ENCODE measurements around the gene CTNND2. TPM values are rescaled to one million over a fixed set of nuclear protein-coding genes. Genes with fewer than 3 reads are reported as not detected.

Gene CTNND2
- total RNA-seq, 1 donor from 2014 or later = 41.3 TPM

DNA sequence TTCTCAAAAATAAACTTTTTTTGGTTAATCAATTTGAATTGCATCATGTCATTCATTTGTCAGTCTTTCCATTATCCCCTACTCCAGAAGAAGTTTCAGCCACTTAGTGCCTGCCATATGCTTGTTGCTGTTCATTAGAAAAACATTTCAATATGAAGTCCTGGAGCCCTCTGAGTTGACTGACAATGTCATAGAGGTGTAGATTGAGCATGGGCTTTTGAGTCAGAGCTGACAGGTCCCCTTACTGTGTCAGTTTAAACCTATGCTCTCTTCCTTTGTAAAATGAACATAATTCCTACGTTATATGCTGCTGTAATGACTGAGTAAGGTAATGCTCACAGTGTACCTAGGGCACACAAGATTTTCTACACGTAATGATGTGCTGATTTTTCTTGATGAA is 114.0 kb downstream of the CTNND2 start:
- intact Hi-C loops (cut with DNase I) = no loop called here
- DNase-seq (ENCODE audit: low spot score) = no peak

DNA sequence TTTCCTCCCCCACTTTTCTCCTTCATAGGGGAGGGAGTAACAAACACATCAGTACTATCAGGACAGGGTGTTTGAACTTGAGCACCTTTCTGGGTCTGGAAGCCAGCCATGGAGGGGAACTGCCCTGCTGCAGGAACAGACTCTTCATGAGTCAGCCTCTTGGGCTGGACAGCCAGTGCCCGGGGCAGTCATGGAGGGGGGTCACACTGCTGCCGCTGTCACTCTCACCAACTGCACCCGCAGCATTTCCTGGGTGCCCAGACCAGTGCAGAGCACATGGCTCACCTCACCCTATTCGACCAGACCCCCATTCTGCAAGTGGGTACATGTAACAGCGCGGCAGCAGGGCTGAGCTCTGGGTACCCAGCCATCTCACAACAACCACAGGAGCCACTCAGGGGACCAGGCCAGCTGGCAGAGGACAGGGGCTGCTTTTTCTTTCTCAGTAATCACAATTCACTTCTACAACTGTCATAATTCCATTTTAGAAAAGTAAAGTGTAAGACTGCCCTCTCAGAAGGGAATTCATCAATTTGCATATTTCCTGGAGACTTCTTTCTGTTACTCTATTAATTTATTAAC is 118.4 kb downstream of the CTNND2 start:
- no peak for DNase-seq (ENCODE audit: low spot score)

DNA sequence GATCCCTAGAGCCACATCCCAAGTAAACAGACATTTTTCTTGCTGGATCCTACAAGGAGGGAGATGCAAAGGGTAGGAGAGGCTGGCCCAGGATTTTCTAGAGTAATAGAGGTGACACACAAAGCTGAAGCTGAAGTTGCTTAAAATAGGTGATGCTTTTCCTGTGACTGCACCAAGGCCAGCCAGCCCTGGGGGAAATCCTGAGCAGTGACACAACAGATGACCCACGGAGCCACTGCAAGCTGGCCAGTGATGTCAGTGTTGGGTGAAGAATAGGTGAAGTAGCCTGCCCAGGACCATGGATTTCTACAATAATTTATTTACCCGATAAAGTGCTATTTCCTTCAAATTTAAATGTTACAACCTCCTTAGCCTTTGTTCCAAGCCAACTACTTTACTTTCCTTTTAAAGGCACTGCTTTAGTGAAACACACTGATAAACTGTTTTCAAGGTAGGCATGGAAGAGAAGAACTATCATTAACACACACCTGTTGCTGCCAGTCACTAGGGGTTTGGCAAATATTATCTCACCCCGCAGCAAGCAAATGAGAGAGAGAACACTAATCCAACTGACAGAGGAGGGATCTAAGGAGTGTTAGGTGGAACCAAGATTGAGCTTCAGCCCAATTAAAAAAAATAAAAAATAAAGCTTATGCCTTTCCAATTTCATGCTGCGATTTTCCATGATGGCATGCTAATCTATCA is 123.5 kb downstream of the CTNND2 start:
- intact Hi-C loops (cut with DNase I) = no loop called here

More for the DNA sequence above, 118.4 kb downstream of the CTNND2 start:
- intact Hi-C loops (cut with DNase I) = no loop called here

DNA sequence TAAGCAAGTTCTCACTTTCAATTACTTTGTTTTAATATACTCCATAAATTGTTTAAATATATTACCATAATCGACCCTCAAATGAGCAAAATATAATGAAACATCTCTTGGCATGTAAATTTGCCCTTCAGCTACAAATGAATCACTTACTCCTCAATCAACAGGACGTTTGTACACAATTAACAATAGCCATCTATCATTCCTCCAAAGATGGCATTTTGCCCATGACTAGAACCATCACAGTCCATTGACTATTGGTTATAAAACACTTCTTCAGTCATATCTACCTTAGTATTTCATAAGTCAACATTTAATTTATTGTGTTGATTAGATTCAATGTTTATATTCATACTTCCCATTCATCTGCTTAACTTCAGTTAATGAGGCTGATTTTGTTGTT is 127.2 kb downstream of the CTNND2 start:
- no peak for DNase-seq (ENCODE audit: low spot score)
- intact Hi-C loops (cut with DNase I) = no loop called here

More for the DNA sequence above, 123.5 kb downstream of the CTNND2 start:
- no peak for DNase-seq (ENCODE audit: low spot score)

DNA sequence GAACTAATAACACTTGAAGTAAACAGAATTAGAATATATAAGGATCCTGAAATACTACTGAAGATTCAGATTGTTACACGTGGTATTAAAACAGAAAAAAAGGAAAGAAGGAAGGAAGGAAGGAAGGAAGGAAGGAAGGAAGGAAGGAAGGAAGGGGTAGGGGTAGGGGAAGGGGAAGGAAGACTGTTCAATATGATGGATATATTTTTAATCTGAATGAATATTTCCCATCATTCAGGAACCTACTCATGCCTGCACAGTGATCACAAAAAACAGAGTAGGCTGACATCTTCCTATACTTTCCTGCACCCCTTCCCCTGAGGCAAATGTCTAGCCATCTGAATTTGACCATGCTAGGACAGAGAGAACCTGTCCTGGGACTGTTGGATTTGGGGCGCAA is 133.9 kb downstream of the CTNND2 start:
- intact Hi-C loops (cut with DNase I) = no loop called here
- DNase-seq (ENCODE audit: low spot score) = no peak

DNA sequence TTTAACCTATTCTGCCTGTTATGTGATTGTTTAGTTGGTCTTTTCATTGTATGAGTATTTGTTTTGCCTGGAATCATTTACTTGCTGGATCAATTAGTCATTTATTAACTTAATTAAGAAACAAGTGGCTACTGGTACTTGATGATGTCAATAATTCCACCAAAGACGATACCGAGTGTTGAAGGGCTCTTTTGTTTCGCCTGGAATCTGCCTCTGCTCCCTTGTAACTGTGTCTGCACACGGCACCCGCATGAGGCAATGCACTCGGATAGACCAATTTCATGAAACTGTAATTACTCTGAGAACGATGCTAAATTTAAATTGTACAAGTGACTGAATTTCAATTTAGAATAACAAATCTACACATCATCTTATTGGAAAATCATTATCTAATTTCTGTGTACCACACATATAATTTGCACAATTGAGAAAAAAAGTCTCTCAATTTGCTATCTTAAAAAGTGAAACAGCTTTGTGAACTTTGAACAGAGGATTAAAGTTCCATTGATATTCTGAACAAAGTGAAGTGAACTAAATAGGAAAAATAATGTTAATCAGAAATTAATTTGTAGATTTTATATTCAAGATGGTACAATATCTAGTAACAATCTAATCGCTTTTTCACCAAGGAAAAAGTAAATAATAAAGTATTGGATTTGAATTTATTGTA is 143.2 kb downstream of the CTNND2 start:
- intact Hi-C loops (cut with DNase I) = no loop called here
- DNase-seq (ENCODE audit: low spot score) = no peak

DNA sequence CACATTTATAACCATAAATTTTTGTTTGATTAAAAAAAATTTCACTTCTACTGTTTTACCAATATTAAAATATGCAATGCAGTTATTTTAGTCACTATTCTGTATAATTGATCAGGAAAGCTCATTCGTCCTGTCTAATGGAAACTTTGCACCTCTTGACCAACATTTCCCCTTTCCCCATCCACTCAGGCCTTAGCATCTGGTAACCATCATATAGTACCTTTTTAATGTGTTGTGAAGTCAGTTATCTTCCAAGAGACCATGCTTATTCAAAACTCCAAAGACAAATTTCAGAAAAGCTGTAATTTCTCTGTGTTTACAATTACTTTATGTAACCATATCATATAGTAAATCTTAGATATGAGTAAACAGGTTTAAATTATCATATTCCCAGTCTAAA is 145.9 kb downstream of the CTNND2 start:
- no peak for DNase-seq (ENCODE audit: low spot score)
- intact Hi-C loops (cut with DNase I) = no loop called here

DNA sequence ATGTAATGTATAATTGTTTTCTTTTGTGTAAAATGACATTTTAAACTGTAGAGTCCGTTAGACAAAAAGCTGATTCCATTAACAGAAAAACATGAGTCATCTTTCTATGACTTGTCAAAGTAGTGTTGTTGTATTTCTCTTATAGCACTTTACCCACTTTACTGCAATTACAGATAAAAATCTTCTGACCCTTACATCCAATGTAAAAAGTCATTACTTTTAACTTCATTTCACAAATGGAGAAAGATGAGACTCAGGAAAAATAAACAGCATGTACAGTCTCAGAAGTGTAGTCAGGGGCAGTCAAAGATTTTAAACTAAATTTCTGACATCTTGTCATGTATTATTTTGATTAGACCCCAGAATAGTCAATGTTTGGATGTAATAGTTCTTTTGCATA is 146.6 kb downstream of the CTNND2 start:
- intact Hi-C loops (cut with DNase I) = no loop called here
- DNase-seq (ENCODE audit: low spot score) = no peak

DNA sequence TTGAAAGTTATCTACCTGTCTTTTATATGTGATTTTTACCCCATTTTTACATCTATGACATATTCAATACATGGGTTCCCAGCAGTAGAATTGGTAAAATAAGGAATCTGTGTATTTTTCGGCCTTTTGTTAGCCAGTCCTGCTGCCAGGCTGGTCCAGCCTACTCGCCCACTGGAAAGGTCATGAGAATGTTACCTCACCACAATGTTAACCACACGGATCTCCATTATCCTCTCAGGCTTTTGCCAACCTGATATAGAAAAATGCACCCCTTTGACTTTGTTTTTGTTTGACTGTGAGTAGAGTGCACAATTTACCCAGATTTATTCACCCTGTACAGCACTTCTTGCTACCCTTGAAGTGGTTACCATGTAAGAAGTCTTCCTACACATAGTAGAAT is 167.2 kb downstream of the CTNND2 start:
- intact Hi-C loops (cut with DNase I) = no loop called here
- DNase-seq (ENCODE audit: low spot score) = no peak

DNA sequence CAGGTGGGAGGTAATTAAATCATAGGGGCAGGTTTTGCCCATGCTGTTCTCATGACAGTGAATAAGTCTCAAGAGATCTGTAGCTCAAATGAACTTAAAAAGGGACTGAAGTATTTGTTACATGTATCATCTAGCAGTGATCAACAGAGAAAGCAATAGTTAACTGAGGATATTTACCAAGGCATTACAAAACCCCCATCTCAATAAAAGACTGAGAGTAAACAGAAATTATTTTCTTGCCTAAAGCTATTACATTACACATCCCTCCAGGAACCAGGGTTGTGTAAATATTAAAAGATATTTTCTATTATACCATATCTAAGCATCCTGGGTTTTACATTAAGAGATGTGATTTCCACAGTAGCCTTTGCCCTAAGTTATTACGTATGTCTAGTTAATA is 169.9 kb downstream of the CTNND2 start:
- intact Hi-C loops (cut with DNase I) = no loop called here
- no peak for DNase-seq (ENCODE audit: low spot score)

DNA sequence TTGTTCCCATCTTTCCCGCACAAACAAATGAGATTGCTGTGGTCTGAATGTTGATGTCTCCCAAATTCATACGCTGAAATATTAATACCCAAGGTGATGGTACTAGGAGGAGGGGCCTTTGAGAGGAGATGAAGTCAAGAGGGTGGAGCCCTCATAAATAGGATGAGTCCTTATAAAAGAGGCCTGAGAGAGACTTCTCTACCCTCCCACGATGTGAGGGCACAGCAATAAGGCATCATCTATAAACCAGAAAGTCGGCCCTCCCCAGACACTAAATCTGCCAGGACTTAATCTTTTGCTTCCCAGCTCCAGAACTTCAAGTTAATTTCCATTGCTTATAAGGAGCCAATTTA is 170.4 kb downstream of the CTNND2 start:
- no peak for DNase-seq (ENCODE audit: low spot score)
- intact Hi-C loops (cut with DNase I) = no loop called here

DNA sequence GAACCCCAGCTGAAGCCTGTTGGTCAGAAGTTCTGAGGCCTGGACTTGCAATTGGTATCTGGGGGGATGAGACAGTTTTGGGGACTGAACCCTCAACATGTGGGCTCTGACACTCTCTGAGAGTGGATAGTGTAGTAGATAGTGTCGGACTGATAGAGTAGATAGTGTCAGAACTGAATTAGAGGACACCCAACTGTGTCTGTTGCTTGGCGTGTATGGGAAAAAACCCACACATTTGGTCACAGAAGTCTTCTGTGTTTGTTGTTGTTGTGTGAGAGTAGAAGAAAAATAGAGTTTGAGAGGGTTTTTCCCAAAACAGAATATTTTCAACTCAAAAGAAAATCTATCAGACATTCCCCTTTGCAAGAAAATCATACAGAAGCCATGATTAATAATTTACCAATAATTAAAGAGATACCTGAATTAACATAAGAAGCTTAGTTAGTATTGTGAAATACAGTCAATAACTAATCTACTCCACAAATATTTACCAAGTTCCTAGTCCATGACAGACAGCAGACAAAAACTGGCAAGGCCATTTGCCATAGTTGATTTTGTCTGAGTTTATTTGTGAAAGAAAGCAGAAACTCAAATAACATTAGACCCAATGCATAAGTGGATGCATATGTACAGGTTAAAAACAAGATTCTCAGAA is 170.9 kb downstream of the CTNND2 start:
- no peak for DNase-seq (ENCODE audit: low spot score)
- intact Hi-C loops (cut with DNase I) = no loop called here

DNA sequence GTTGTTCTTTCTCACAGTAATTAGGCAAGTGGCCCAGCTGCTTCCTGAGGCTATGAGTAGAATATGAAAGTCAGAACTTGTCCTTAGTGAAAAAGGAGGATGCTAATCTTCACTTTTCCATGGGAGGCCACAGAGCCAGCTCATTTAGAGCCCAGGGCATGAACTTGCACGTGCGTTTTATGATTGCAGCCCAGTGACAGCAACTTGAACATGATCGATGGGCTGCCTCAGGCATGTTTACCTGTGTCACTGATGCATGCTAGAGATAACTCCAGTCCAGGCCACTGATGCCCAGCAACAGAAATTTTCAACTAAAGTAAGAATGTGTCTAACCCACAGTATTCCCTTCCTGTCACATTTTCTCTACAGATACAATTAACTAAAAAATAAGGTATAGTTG is 179.3 kb downstream of the CTNND2 start:
- no peak for DNase-seq (ENCODE audit: low spot score)
- intact Hi-C loops (cut with DNase I) = loop anchor here (10.0 kb wide), 1 partner anchor 1030 kb away; no protein-coding TSS in a partner anchor

DNA sequence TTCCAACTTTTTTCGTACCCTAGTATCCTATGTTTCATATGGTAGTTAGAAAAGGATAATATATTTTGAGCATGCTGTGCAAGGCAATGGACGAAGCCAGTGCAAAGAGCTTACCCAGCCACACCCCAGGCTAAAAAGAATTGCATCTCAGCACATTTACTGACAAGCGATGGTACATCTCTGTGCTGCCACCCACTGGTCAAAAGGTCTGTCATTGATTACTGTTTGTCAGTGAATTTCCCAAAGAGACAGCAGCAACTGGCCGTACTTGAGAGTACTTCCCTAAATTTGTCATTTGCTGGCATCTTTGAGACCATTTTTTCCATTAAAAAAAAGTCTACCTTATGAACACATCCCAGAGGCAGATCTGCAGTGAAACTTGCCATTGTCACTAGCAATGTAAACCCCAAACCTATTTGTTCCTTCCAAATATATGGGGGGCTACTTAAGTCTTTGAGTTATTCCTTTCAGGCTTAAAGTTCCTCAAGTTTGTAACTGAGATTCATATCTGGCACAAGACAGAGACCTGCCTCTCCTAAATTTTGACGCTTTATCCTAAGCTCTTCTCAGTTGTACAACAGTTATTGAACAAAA is 184.3 kb downstream of the CTNND2 start:
- DNase-seq (ENCODE audit: low spot score) = no peak
- intact Hi-C loops (cut with DNase I) = loop anchor here (10.0 kb wide), 1 partner anchor 1025 kb away; no protein-coding TSS in a partner anchor

DNA sequence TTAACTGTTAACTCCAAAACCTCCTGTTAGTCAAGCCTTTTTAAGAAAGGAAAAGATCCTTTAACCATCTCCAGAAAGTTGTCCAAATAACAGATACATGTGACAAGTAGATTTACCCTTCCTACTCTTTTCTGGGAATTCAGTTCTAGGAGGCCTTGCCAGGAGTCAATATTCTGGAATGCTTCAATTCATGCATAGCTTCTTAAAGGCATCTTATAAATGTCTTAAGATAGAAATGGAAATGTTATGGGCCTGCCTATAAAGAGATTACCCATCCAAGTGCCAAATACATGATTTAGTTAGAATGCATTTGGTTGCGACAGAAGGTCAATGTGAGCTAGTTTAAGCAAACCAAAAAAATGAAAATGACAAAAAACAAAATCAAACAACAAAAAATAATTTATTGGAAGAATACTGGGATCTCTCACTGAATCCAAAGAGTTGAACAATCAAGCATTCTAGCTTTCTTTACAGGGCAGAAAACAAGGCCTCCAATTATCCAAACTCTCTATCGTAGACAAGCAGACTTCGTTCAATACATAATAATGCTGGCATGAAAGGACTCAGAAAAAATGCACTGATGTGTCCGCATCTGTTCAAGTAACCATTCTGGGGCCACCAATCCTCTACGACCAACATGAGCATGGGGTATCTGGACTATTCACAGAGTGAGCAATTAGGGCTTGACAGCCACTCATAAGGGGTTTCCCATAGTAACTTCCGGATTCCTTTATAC is 188.6 kb downstream of the CTNND2 start:
- no peak for DNase-seq (ENCODE audit: low spot score)
- intact Hi-C loops (cut with DNase I) = no loop called here

DNA sequence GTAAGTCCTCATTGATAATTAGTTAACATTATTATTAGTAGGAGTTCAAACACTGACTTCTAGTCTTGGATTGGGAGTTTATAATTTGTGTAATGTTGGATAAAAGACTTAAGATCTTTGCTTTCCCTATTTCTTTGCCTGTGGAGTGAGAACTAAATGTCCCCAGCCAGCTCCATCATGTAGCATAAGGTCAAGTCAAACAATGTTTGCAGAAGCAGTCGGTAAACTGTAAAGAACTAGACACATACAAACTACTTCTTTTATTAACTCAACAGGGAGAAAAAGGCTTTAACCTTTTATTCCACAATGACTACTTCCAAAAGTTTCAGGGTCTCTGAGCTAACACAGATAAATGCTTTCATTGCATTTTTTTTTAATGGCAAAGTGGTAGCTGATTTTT is 192.3 kb downstream of the CTNND2 start:
- no peak for DNase-seq (ENCODE audit: low spot score)
- intact Hi-C loops (cut with DNase I) = no loop called here

DNA sequence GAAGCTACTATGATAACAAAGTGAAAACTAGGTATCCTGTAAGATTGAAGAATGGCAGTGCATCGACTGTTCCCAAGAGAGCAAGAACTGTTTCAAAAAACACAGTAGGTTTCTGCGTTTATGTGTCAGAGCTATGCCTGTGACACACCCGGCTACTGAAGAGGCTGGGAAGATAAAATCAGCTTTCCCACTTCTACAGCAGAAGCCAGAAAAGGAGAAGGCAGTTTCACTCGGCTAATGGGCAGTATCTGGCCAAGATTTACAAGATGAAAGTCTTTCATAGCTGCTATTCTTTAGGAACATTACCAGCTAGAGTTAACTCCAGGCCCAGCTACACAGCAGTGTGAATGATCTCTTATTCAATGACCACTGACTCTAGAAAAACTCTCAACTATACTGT is 195.2 kb downstream of the CTNND2 start:
- intact Hi-C loops (cut with DNase I) = no loop called here
- no peak for DNase-seq (ENCODE audit: low spot score)

DNA sequence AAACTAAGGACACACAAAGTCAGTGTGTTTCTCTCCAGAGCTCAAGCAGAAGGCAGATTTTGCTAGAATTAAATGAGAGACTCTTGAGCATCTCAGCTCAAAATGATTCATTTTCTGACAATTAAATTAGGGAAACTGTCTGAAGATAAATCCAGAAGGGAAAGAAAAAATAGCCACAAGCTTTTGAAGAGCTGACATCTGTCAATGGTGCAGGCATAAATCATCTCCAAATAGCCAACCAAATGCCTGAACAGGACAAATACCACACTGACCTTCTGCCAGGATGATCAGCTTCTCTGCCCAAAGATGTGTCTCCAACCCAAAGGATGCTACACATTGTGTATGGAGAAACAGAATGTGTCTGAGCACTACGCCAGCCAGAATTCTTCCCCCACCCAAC is 199.3 kb downstream of the CTNND2 start:
- no peak for DNase-seq (ENCODE audit: low spot score)
- intact Hi-C loops (cut with DNase I) = no loop called here

DNA sequence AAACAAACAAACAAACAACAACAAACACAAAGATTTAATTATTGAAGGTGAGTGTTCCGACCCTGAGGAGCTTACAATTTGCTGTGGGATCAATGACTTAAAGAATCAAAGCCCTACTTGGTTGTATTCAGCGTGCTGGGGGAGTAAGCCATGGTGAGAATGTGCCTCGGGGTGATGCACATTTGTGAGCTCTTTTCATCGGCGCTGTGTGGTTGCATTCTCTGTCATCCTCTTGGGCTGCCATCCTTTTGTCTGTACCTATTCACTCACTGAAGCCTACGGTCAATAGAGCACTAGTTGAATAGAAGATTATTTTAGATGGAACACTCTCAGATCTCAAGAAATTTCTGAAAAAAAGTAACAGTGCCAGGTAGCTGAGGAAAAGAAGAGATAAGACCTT is 203.9 kb downstream of the CTNND2 start:
- intact Hi-C loops (cut with DNase I) = no loop called here
- no peak for DNase-seq (ENCODE audit: low spot score)

DNA sequence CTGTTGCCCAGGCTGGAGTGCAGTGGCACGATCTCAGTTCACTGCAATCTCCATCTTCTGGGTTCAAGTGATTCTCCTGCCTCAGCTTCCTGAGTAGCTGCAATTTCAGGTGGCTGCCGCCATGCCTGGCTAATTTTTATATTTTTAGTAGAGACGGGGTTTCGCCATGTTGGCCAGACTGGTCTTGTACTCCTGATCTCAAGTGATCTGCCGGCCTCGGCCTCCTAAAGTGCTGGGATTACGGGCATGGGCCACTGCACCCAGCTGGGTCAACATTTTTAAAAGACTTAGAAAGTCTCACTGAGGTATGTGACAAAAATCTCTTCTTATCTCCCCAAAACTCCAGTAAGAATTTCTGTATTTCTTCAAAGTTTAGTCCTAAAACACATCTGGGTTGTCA is 211.6 kb downstream of the CTNND2 start:
- intact Hi-C loops (cut with DNase I) = no loop called here
- no peak for DNase-seq (ENCODE audit: low spot score)

Data from cardiac septum (tissue), 1 donor.